MV-4-11 (cell line): ENCODE measurements around the gene NRL.
A peak's percentile ranks its signal among the peaks of the same experiment; 100 is the strongest.
"Not testable (repeated sequence)": the region's sequence is repeated elsewhere in the genome, so short reads cannot be mapped to it uniquely, and the experiment has no call there.

ENCODE experiments used
- DNase-seq: peaks from one replicate; lab custom pipeline; 2025; lab: John Stamatoyannopoulos, UW

Gene NRL

DNA sequence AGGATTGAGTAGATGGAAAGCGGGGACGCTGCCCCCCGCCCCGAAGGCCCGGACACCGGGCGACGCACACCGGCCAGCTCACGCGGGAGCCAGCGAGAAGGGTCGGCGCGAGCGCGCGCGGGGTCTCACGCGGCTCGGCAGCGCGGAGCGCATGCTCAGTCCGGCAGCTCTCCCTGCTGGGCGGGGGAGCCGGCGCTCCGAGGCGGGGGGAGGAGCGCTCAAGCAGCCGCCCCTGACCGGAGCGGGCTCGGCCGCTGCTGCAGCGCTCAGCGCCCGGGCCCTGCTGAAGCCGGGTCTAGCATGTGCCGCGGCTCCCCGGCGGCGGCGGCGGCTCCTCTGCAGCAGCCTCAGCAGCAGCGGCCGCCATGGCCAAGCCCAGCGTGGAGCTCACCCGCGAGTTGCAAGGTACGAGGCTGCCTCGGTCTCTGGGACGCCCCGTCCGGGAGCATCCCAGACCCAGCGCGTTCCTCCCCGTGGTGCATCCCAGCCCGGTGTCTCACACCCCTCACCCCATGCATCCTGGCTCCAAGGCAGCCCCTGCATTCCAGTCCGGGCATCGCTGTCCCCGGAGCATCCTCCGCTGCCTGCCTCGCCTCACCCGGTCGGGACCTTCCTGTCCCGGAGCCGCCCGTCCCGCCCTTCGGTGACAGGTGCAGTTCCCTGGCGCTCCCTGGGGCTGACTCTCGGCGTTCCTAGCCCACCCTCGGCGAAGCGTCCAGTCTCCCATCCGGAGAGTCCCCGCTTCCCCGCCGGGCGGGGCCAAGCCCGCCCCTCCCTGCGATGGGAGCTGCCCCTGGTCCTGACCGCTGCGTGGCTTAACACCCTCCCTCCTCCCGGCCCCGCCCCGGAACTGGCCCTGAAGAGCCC lies 62.7 kb downstream of the NRL start, which contains the start of gene CARMIL3:
Gene CARMIL3, plus strand, starts transcription at position 221 of the 867 bp plus-strand sequence. Its CDS starts 145 bp downstream, at position 366.
- no peak for DNase-seq

DNA sequence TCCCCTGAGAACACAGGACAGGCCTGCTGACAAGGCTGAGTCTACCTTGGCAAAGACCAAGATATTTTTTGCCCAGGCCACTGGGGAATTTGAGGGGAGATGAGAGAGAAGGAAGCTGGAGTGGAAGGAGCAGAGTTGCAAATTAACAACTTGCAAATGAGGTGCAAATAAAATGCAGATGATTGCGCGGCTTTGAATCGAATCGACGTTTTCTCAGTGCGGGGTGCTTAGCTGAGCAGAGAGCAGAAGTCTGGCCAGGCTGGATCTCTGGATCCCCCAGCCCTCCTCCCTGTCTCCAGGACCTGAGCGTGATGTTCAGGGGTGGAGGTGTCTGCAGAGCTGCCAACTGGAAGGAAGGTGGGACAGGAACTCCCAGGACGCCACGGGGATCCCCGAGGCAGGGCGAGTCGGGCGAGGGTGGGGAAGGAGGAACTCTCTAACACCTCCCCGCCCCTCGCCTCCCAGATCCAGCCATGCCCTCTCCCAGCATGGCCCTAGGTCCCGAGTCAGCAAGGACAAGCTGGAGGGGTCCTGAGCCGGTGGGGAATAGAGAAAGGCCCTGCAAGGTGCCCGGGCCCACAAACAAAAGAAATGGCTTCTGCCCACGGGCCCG lies 63.5 kb downstream of the NRL start:
- DNase-seq = no peak

DNA sequence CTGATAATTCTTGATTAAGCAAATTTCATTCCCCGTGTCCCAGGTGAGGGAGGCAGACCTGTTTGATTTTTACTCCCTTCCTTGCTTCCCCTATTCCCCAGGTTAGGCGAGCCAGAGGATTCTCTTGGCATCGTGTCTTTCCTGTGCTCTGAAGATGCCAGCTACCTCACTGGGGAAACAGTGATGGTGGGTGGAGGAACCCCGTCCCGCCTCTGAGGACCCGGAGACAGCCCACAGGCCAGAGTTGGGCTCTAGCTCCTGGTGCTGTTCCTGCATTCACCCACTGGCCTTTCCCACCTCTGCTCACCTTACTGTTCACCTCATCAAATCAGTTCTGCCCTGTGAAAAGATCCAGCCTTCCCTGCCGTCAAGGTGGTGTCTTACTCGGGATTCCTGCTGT lies 64.0 kb downstream of the NRL start:
- DNase-seq = not testable (repeated sequence)

DNA sequence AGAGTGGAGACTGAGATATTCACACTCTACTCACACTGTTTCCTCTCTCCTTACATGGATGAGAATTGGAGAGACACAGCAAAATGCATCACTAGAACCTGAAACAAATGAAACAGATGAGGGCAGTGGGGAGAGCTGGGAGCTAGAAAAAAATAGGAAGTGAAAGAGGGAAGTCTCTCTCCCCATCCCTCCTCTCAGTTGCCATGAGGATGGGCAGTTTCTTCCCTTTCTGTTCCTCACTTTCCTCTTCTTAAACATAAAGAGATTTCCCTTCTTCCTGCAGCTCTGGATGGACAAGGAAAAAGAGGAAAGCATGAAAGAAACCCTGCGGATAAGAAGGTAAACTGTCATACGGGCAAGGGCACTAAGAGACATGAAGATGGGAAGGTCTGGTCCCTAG lies 65.7 kb downstream of the NRL start:
- DNase-seq = peak; percentile 81

DNA sequence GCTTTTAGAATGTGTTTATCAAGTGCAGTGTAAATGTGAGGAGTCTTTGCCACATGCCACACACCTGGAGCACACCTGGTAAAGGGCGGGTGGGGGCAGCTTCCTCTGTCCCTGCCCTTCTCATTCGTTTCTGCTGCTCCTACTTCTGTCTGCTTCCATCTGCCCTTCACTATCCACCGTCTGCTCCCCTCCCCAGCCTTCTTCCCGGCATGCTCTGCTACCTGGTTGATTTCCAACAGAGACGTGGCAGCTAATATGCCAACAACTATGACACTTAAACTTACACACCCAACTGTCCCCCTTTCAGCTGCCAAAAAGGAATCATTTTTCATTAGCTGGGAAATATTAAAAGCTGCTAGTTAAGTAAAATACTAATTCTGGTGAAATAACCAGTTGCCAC lies 72.0 kb downstream of the NRL start:
- DNase-seq = no peak

DNA sequence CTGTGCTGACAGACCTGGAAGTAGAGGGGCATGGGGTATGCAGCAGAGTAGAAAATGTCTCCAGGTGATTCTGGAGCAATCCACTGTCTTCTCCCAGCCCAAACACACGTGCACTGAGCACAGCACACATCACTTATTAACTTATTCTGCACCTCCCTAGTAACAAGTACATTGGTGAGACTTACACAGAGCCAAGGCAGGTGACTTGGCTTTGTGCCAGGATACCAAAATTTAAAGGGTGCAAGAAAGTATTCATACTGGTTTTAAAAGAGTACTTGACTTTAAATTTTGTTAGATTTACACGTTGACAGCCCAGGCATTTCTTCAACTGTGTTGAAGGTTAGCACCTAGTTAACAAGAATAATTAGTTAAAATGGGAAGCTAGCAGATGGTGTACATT lies 74.1 kb downstream of the NRL start:
- DNase-seq = no peak

DNA sequence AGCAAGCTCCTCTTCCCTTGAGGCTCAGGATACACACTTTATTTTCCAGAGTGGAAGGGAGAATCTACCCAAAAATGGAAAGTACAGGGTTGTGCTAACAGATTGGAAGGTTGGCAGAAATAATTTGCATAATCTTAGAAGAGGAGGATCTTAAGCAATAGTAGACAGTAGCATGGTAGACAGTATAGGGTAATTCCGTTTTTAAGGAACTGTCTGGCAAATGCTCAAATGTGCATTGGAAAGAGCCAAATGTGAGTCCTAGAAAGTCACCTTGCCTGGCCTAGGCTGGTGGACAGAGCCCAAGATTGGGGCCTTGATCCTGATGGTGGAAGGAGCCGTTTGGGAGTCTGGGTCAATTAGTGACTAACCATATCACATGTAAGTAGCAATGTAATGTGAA lies 76.1 kb downstream of the NRL start:
- peak; percentile 31 for DNase-seq

DNA sequence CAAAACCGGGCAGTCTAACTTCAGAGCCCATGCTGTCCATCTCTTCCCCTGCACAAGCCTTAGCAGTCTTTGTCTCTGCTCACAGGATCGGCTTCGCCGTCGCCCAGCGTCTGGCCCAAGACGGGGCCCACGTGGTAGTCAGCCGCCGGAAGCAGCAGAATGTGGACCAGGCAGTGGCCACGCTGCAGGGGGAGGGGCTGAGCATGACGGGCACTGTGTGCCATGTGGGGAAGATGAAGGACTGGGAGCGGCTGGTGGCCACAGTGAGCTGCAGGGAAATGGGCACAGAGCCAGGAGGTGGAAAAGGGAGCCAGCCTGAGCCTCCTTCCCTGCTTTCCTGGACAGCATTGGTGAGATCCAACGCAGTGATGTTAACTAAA lies 77.1 kb downstream of the NRL start:
- no peak for DNase-seq

DNA sequence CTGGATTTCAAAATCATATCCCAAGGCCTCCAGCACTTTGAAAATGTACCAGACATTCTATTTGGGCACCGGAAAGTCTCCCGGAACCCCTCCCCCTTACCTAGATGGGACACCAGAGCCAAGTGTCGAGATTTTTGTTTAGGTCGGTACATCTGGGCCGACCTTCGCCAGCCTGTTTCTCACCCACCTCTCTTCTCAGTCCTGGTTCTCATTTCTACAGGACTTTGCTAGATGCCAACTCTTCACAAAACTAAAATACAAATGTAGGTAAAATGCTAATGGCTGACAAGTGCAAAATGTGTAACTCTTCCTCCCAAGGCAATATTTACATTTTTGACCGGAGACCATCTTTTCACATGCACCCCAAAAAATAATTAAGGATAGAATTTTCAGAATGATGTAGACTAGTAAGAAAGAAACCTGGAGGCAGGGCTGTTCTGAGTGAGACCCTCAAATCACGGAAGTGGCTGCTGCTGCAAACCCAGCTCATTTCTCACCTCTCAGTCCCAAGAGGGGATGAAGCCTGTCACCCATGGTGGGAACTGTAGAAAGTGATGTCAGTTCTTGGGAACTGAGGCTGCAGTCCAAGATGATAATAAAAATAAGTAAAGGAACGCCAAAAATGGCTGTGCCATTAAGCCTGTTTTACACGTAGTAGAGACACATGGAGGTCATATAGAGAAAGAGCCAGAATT lies 77.6 kb downstream of the NRL start:
- not testable (repeated sequence) for DNase-seq

DNA sequence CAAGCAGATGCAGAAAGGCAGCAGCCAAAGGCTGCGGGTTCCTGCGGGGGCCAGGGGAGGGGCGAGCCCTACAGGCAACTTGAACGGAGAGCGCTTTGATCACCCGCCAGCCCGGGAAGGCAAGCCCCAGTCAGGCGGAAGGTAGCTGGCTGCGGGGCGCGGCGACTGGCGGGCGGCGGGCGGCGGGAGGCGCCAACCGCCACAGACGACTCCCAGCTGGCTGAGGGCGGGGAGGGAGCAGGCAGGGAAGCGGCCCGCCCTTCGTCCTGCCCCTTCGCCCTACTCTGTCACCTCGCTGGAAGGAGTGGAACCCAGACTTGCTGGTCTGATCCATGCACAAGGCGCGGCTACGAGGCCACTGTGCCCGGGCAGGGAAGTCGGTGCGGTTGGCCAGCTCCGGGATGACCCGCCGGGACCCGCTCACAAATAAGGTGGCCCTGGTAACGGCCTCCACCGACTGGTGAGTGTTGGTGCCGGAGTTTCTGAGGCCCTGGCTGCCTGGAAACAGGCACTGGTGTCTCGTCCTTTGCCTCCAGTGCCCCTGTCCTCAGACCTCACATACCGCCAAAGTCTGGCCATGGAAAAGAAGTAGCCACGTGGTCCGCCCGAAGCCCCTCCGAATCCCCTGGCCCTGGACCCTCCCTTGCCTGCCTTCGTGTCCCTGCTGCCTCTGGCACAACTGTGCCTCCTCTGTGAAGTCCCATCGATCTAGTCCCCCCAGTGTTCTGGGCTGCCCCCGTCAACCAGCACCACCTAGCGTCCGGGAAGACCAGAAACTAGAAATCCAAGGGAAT lies 78.4 kb downstream of the NRL start:
- peak; percentile 52 for DNase-seq

DNA sequence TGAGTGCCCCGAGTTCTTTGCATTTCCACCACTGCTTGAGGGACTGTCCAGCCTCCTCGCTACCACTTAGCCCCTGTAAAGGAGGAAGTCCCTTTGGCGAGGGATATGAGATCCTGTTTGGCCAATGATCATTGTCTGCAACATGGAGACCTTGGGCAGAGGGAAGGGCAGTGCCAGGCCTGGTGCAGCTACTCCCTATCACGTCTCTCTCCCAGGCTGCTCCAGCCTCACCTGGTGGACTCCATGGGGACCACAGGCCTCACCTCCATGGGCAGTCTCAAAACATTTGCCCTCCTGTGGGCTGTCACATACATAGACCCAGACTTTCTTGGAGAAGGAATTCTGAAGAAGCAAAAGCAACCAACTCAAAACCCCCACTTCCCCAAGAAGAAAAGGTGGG lies 79.0 kb downstream of the NRL start:
- not testable (repeated sequence) for DNase-seq

DNA sequence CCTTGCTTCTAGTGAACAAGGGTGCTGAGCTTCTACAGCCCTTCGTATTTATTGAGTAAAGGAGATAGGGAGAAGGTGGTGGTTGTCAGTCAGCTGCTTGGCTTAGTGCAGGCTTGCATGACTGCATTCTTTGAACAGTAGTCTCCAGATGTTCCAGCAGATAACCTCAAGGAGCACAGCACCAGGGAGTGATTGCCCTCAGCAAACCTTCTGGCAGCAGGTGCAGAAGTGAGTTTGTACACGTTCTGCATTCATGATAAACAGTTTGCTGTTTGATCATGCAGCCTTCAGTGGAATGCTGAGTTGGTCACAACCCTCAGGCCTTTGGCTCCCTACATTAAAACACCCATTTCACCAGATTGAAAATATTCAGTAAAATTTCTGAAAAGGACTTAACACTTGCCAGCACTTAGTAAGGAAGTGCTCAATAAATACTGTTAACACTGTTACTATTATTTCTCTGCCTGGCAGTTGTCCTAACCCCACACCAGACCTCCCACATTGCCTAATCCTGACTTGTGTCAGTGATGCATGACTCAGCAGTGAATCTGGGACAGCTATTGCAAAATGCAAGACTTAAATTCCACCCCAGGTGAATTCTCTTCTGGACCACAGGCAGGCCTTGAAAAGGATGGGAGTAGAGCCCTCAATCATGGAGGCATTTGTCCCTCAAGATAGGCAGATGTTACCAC lies 81.9 kb downstream of the NRL start:
- DNase-seq = peak; percentile 93

DNA sequence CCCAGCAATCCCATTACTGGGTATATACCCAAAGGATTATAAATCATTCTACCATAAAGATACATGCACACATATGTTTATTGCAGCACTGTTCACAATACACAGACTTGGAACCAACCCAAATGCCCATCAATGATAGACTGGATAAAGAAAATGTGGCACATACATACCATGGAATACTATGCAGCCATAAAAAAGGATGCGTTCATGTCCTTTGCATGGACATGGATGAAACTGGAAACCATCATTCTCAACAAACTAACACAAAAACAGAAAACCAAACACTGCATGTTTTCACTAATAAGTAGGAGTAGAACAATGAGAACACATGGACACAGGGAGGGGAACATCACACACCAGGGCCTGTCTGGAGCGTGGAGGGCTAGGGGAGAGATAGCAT lies 83.4 kb downstream of the NRL start:
- DNase-seq = not testable (repeated sequence)

DNA sequence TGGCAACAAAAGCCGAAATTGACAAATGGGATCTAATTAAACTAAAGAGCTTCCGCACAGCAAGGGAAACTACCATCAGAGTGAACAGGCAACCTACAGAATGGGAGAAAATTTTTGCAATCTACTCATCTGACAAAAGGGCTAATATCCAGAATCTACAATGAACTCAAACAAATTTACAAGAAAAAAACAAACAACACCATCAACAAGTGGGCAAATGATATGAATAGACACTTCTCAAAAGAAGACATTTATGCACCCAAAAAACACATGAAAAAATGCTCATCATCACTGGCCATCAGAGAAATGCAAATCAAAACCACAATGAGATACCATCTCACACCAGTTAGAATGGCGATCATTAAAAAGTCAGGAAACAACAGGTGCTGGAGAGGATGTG lies 85.1 kb downstream of the NRL start:
- not testable (repeated sequence) for DNase-seq
